ENCODE results near the gene CNOT4.

DNA sequence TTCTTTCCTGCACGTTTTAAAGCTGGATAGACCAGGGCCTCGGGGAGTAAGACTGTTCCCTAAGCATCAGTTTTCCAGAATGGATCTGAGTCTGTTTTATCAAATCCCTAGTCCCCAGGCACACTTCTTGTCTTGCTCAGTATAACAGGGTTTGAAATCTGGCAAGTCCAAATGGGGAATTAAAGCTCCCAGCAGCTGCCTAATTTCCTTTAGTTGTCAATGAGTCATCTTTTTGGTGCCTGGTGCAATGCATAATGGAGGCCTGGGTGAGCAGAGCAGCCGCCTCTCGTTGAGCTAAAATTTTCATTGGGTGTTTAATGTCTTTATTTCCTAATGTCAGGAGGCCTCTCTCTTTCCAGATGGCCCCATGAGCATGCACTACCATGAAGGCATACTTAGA, 188.3 kb downstream of the CNOT4 start:
- TF ChIP-seq EZH2 (IDR thresholded peaks at IDR 0.05; ENCODE audit: insufficient read depth, poor library complexity, severe bottlenecking): no peak
- TF ChIP-seq EZH2phosphoT487 (IDR thresholded peaks at IDR 0.05; ENCODE audit: insufficient read depth, low read depth): no peak
